ENCODE data around the gene LTBR. TPM values are rescaled to one million over a fixed set of nuclear protein-coding genes. Genes with fewer than 3 reads are reported as not detected.
A peak's percentile ranks its signal among the peaks of the same experiment; 100 is the strongest.

The LTBR gene
- total RNA-seq, 1 experiment from 2014 or later: 165 TPM

GRCh38 chr12:6369916-6370575 lies 13.9 kb upstream of the LTBR start:
- H3K36me3 Mint-ChIP-seq (ENCODE audit: insufficient read depth, unreplicated experiment): peaks cover 51% of the 10 kb centered on the region
- no peaks in the 10 kb centered on the region for H3K27me3 Mint-ChIP-seq (ENCODE audit: unreplicated experiment)
- peaks cover 57% of the 10 kb centered on the region for H3K4me1 Mint-ChIP-seq (ENCODE audit: low read depth, unreplicated experiment)
- BruUV-seq (replicated peaks): no TSS peak
- CTCF ChIA-PET: interaction anchor here (1.1 to 2.2 kb wide), 2 partner anchors 30 to 34 kb away, joined by 7 to 18 read pairs; no protein-coding TSS in a partner anchor
- intact Hi-C loops (cut with micrococcal nuclease; ENCODE audit: unreplicated experiment): loop anchor here (10.0 kb wide), 2 partner anchors 45 to 155 kb away; no protein-coding TSS in a partner anchor
- H3K4me3 Mint-ChIP-seq (ENCODE audit: low read depth, unreplicated experiment): peak overlapping the region; percentile 55
- no peaks in the 10 kb centered on the region for H3K9me3 Mint-ChIP-seq (ENCODE audit: low read depth, unreplicated experiment)
- DNase-seq: no peak
- no peak for TF ChIP-seq CTCF (IDR thresholded peaks at IDR 0.05; ENCODE audit: unreplicated experiment)
- H3K27ac Mint-ChIP-seq (ENCODE audit: unreplicated experiment): peak overlapping the region; percentile 89

DNA sequence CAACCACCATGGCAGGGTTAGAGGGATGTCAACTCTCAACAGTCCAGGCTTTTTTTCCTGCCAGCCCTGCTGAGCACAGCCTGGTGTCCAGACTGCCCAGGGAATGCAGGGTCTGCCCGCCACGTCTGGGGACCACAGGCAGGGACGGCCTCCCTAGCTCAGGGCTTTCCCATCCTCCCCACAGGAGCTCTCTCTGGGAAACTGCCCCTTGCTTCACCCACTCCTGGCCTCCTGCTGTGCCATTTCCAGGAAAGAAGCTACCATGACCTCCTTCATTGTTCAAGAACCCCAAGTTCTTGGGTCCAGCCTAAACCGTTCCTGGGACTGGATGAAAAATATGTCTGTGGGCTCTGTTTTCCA lies 13.4 kb upstream of the LTBR start:
- CTCF ChIA-PET: interaction anchor here (0.6 to 2.2 kb wide), 10 partner anchors 13 to 233 kb away, joined by 3 to 18 read pairs (median 4); partner anchors contain the start of genes LTBR and TNFRSF1A

DNA sequence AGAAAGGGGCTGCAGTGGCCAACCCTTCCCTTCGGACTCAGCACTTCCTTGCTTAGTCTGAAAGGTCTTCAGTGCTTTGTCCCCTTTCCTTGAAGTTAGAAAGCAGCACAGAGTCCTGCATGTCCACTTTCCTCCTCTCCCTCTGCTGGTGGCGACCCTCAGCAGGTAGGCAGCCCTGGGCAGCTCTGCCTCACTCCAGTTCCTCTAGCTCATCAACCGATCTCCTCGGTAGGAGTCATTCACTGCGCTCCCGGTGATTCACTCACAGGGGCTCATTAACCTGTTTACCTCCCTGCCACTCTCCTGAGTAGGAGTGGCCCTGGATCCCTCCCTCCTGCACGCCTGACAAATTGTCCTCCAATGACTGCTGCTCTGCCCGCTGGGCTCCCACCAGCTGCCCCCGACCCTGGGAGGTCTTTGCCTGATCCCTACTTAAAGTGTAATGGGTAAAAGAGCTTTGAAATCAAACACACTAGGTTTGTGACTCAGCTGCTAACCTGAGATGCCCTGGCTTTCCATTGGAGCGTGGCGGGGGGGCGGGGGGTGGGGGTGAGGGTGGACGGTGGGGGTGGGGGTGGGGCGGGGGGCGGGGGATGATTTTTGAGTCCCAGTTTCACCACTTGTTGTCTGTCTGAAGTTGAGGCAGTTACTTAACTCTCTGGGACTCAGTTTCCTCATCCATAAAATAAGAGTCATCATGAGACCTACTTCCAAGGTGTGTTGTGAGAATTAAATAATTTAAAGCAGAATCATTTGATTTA lies 12.8 kb upstream of the LTBR start:
- H3K4me3 Mint-ChIP-seq (ENCODE audit: low read depth, unreplicated experiment): peak overlapping the region; percentile 55
- CTCF ChIA-PET: interaction anchor here (0.6 to 2.2 kb wide), 10 partner anchors 12 to 232 kb away, joined by 3 to 18 read pairs (median 4); partner anchors contain the start of genes LTBR and TNFRSF1A
- DNase-seq: peak; percentile 87
- no peaks in the 10 kb centered on the region for H3K27me3 Mint-ChIP-seq (ENCODE audit: unreplicated experiment)
- H3K9me3 Mint-ChIP-seq (ENCODE audit: low read depth, unreplicated experiment): no peaks in the 10 kb centered on the region
- TF ChIP-seq CTCF (IDR thresholded peaks at IDR 0.05; ENCODE audit: unreplicated experiment): no peak
- peaks cover 68% of the 10 kb centered on the region for H3K4me1 Mint-ChIP-seq (ENCODE audit: low read depth, unreplicated experiment)
- intact Hi-C loops (cut with micrococcal nuclease; ENCODE audit: unreplicated experiment): loop anchor here (1.0 to 10.0 kb wide), 3 partner anchors 28 to 156 kb away; no protein-coding TSS in a partner anchor
- peak overlapping the region; percentile 89 for H3K27ac Mint-ChIP-seq (ENCODE audit: unreplicated experiment)
- peaks cover 63% of the 10 kb centered on the region for H3K36me3 Mint-ChIP-seq (ENCODE audit: insufficient read depth, unreplicated experiment)
- no TSS peak for BruUV-seq (replicated peaks)

More for the DNA sequence above, 13.4 kb upstream of the LTBR start:
- H3K36me3 Mint-ChIP-seq (ENCODE audit: insufficient read depth, unreplicated experiment): peaks cover 56% of the 10 kb centered on the region
- peak overlapping the region; percentile 55 for H3K4me3 Mint-ChIP-seq (ENCODE audit: low read depth, unreplicated experiment)
- peak overlapping the region; percentile 89 for H3K27ac Mint-ChIP-seq (ENCODE audit: unreplicated experiment)
- H3K9me3 Mint-ChIP-seq (ENCODE audit: low read depth, unreplicated experiment): no peaks in the 10 kb centered on the region
- intact Hi-C loops (cut with micrococcal nuclease; ENCODE audit: unreplicated experiment): loop anchor here (10.0 kb wide), 2 partner anchors 46 to 156 kb away; no protein-coding TSS in a partner anchor
- no peak for TF ChIP-seq CTCF (IDR thresholded peaks at IDR 0.05; ENCODE audit: unreplicated experiment)
- DNase-seq: no peak
- BruUV-seq (replicated peaks): no TSS peak
- H3K4me1 Mint-ChIP-seq (ENCODE audit: low read depth, unreplicated experiment): peaks cover 62% of the 10 kb centered on the region
- no peaks in the 10 kb centered on the region for H3K27me3 Mint-ChIP-seq (ENCODE audit: unreplicated experiment)

GRCh38 chr12:6372403-6373003 lies 11.5 kb upstream of the LTBR start:
- no TSS peak for BruUV-seq (replicated peaks)
- peak; percentile 78 for DNase-seq
- Mint-ChIP-seq H3K27me3 (ENCODE audit: unreplicated experiment) (no peaks in the 10 kb centered on the region), H3K27ac (ENCODE audit: unreplicated experiment) (peak overlapping the region; percentile 81), H3K36me3 (ENCODE audit: insufficient read depth, unreplicated experiment) (peaks cover 57% of the 10 kb centered on the region), H3K9me3 (ENCODE audit: low read depth, unreplicated experiment) (no peaks in the 10 kb centered on the region), H3K4me1 (ENCODE audit: low read depth, unreplicated experiment) (peaks cover 82% of the 10 kb centered on the region), H3K4me3 (ENCODE audit: low read depth, unreplicated experiment) (peak overlapping the region; percentile 67)
- intact Hi-C loops (cut with micrococcal nuclease; ENCODE audit: unreplicated experiment): loop anchor here (10.0 kb wide), 2 partner anchors 48 to 158 kb away; no protein-coding TSS in a partner anchor
- CTCF ChIA-PET: interaction anchor here (0.6 to 2.2 kb wide), 5 partner anchors 30 to 93 kb away, joined by 3 to 18 read pairs (median 3); partner anchors contain the start of gene TNFRSF1A
- TF ChIP-seq CTCF (IDR thresholded peaks at IDR 0.05; ENCODE audit: unreplicated experiment): no peak

Measured in Calu3 (cell line).